GM20000 (cell line): ENCODE measurements around the gene ELAC1.

ENCODE experiments used
- DNase-seq: peaks from one replicate; pipeline ENCODE4 v3.0.0; 2012; ENCODE audit warnings: low spot score
- TF ChIP-seq, protein P1 (sequence below): IDR thresholded peaks from 2 replicates; pipeline ENCODE4 v1.5.1; 2012; ENCODE audit warnings: mild to moderate bottlenecking, control low read depth; ENCODE audit errors: extremely low read depth, missing control alignments

ELAC1 gene

DNA sequence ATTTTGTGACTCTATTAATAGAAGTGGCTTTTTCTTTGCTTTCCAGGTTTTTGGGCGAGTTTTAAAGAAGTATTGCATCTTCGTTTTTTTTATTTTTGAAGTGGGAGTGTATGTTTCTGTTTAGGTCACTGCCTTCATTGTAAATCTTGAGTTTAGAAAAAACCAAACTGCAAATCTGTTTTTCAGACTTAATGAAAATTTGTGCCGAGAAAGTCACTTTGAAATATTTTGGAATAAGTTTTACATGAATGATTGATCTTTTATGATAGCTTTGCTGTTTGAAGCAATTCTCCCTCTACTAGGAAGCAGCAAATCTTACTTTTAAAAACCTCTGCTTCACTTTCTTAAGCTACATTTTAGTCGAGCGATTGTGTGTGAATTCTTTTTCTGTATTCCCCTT, 64.4 kb downstream of the ELAC1 start:
- TF ChIP-seq, protein P1, sequence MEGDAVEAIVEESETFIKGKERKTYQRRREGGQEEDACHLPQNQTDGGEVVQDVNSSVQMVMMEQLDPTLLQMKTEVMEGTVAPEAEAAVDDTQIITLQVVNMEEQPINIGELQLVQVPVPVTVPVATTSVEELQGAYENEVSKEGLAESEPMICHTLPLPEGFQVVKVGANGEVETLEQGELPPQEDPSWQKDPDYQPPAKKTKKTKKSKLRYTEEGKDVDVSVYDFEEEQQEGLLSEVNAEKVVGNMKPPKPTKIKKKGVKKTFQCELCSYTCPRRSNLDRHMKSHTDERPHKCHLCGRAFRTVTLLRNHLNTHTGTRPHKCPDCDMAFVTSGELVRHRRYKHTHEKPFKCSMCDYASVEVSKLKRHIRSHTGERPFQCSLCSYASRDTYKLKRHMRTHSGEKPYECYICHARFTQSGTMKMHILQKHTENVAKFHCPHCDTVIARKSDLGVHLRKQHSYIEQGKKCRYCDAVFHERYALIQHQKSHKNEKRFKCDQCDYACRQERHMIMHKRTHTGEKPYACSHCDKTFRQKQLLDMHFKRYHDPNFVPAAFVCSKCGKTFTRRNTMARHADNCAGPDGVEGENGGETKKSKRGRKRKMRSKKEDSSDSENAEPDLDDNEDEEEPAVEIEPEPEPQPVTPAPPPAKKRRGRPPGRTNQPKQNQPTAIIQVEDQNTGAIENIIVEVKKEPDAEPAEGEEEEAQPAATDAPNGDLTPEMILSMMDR = no peak
- DNase-seq = no peak

GRCh38 chr18:51037230-51037629, 69.4 kb downstream of the ELAC1 start:
- TF ChIP-seq, protein P1 = no peak
- no peak for DNase-seq
